ENCODE data around the gene ZBTB34.

Gene ZBTB34

DNA sequence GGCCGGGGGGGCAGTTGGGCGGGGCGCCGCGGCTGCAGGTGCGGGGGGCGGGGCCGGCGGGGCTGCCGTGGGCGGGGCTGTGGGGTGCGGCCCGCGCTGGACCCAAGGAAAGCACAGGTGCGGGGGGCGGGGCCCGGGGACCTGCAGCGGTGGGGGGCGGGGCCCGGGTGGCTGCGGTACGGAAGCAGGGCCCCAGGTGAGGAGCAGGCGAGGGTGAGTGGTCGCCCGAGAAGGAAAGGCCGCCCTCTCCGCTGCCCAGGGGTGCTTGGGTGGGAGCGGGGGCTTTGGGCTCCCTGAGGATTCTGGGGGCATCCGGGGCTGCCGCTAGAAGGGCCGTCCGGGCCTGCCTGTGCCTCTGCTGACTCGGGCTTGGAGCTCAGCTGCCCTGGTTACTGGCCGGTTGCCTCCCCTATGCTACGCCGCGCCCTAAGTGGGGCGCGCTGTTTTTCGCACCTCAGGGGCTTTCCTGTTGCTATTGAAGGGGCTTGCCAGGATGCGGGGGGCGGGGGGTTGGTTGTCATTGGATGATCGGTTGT lies 54.9 kb downstream of the ZBTB34 start:
- DNase-seq (ENCODE audit: low read depth): no peak
- TF ChIP-seq, protein P1, sequence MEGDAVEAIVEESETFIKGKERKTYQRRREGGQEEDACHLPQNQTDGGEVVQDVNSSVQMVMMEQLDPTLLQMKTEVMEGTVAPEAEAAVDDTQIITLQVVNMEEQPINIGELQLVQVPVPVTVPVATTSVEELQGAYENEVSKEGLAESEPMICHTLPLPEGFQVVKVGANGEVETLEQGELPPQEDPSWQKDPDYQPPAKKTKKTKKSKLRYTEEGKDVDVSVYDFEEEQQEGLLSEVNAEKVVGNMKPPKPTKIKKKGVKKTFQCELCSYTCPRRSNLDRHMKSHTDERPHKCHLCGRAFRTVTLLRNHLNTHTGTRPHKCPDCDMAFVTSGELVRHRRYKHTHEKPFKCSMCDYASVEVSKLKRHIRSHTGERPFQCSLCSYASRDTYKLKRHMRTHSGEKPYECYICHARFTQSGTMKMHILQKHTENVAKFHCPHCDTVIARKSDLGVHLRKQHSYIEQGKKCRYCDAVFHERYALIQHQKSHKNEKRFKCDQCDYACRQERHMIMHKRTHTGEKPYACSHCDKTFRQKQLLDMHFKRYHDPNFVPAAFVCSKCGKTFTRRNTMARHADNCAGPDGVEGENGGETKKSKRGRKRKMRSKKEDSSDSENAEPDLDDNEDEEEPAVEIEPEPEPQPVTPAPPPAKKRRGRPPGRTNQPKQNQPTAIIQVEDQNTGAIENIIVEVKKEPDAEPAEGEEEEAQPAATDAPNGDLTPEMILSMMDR (conservative IDR thresholded peaks at IDR 0.05; ENCODE audit: low read length): no peak
- no peak overlapping the region for H3K4me3 ChIP-seq (ENCODE audit: low read length)

GRCh38 chr9:126915846-126916543 lies 55.6 kb downstream of the ZBTB34 start:
- TF ChIP-seq, protein P1 (conservative IDR thresholded peaks at IDR 0.05; ENCODE audit: low read length): no peak
- no peak for DNase-seq (ENCODE audit: low read depth)
- H3K4me3 ChIP-seq (ENCODE audit: low read length): no peak overlapping the region

DNA sequence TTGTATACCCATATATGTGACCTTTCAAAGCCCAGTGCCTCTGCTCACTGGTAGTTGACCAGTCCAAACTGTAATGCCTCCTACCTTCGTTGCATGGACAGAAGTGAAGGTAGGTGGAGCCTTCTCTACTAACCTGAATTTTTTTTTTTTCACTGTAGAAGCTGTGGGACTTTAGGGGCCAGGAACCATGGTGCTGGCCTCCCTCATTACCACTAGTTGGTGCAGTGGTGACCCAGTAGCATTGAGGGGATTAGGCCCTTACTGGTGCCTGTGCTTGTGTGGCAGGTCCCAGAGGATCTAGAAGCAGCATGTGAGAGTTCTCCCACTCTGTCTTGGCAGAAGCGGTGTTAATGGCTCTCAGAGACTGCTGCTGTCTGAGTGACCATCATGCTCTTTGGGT lies 56.5 kb downstream of the ZBTB34 start:
- H3K4me3 ChIP-seq (ENCODE audit: low read length): no peak overlapping the region
- TF ChIP-seq, protein P1 (conservative IDR thresholded peaks at IDR 0.05; ENCODE audit: low read length): no peak
- no peak for DNase-seq (ENCODE audit: low read depth)

DNA sequence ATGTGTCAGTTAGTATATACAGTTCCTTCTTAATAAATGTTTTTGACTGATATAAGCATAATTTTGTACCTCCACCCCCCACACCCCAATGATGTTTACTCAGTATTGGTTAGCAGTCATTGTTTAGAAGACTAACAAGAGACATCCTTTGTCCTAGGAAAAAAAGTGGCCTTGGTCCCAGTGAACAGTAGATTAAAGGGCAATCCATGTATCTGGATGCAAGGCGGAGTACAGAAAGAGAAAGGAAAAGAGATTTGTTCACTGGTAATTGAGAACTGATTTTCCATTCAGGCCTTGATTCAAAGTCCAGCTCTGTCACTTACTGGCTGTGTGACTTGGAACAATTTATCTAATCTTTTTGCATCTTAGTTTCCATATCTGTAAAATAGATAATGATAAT lies 58.8 kb downstream of the ZBTB34 start:
- DNase-seq (ENCODE audit: low read depth): no peak
- H3K4me3 ChIP-seq (ENCODE audit: low read length): no peak overlapping the region

DNA sequence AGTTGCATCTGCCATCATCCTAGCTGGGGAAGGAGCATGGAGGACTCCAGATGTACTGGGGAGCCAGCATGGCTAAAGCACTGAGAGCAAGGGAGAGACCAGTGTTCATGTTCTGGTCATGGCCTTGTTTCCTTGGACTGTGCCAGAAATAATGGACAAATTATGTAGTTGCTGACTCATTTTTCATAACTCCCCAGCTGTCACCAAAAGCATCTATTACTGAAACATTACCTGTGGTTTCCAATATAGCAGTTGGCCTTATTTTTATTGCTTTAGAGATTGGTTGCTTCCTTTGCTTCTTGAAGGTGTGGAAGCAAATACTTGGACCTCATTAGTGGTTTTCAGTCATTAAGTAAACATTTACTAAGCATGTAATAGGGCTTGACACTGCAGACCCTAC lies 65.4 kb downstream of the ZBTB34 start:
- TF ChIP-seq, protein P1 (conservative IDR thresholded peaks at IDR 0.05; ENCODE audit: low read length): no peak
- H3K4me3 ChIP-seq (ENCODE audit: low read length): no peak overlapping the region
- DNase-seq (ENCODE audit: low read depth): no peak

More for the DNA sequence above, 58.8 kb downstream of the ZBTB34 start:
- TF ChIP-seq, protein P1 (conservative IDR thresholded peaks at IDR 0.05; ENCODE audit: low read length): no peak

DNA sequence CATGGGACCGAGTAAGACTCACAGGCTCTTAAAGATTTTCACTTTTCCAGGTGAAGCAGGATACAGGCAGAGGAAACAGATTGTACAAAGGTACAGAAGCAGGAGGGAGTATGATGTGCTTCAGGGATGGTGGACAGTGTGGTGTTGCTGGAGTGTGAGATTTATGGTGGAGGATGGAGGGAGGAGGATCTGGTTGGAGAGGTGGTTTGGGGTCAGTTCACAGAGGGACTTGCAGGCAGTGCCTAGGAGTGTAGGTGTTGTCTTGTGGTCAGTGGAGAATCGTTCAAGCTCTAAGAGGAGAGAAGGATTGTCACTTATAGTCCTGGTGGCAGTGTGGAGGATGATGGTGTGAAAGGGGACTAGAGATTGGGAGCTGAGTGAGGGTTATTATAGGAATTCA lies 65.9 kb downstream of the ZBTB34 start:
- no peak for DNase-seq (ENCODE audit: low read depth)
- H3K4me3 ChIP-seq (ENCODE audit: low read length): no peak overlapping the region
- TF ChIP-seq, protein P1 (conservative IDR thresholded peaks at IDR 0.05; ENCODE audit: low read length): no peak

GRCh38 chr9:126927419-126927818 lies 67.0 kb downstream of the ZBTB34 start:
- TF ChIP-seq, protein P1 (conservative IDR thresholded peaks at IDR 0.05; ENCODE audit: low read length): no peak
- DNase-seq (ENCODE audit: low read depth): no peak
- no peak overlapping the region for H3K4me3 ChIP-seq (ENCODE audit: low read length)

All from AG10803 (cell line).